ENCODE measurements around the gene GDF10. TPM values are rescaled to one million over a fixed set of nuclear protein-coding genes. Genes with fewer than 3 reads are reported as not detected.

GDF10 gene
- total and polyA plus RNA-seq, 9 of the 15 experiments (the other 6 are each of a cell fraction or from before 2014, with no cell fraction given), result 0.03 to 0.20 (median 0.11) TPM; not detected in 6

GRCh38 chr10:47316131-47316530, 16.1 kb downstream of the GDF10 start:
- TF ChIP-seq, protein P1, sequence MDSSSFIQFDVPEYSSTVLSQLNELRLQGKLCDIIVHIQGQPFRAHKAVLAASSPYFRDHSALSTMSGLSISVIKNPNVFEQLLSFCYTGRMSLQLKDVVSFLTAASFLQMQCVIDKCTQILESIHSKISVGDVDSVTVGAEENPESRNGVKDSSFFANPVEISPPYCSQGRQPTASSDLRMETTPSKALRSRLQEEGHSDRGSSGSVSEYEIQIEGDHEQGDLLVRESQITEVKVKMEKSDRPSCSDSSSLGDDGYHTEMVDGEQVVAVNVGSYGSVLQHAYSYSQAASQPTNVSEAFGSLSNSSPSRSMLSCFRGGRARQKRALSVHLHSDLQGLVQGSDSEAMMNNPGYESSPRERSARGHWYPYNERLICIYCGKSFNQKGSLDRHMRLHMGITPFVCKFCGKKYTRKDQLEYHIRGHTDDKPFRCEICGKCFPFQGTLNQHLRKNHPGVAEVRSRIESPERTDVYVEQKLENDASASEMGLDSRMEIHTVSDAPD (CRISPR knock-in tag; IDR thresholded peaks at IDR 0.05), result no peak
- TF ChIP-seq, protein P2, sequence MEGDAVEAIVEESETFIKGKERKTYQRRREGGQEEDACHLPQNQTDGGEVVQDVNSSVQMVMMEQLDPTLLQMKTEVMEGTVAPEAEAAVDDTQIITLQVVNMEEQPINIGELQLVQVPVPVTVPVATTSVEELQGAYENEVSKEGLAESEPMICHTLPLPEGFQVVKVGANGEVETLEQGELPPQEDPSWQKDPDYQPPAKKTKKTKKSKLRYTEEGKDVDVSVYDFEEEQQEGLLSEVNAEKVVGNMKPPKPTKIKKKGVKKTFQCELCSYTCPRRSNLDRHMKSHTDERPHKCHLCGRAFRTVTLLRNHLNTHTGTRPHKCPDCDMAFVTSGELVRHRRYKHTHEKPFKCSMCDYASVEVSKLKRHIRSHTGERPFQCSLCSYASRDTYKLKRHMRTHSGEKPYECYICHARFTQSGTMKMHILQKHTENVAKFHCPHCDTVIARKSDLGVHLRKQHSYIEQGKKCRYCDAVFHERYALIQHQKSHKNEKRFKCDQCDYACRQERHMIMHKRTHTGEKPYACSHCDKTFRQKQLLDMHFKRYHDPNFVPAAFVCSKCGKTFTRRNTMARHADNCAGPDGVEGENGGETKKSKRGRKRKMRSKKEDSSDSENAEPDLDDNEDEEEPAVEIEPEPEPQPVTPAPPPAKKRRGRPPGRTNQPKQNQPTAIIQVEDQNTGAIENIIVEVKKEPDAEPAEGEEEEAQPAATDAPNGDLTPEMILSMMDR (IDR thresholded peaks at IDR 0.05 in 2 of 3, conservative IDR thresholded peaks at IDR 0.05 in 1 of 3; ENCODE audit: insufficient read depth in 2 of 3, low read depth in 1 of 3, low read length in 3 of 3), result 0 out of 6 replicates have a peak, but pooled peaks of 1 of the 3 experiments have one; percentile 14
- in situ Hi-C loops (cut with MboI), result loop anchor here (10.0 kb wide), 1 partner anchor 281 kb away; no protein-coding TSS in a partner anchor
- BruUV-seq (replicated peaks), result no TSS peak
- ChIA-PET CTCF (ENCODE audit: low intra/inter-chr PET ratio) (no interaction called here), POLR2A (interaction anchor here (0.7 to 3.0 kb wide), 2 partner anchors 7 to 9 kb away, joined by 3 to 11 read pairs; no protein-coding TSS in a partner anchor)
- H3K4me2 ChIP-seq (ENCODE audit: insufficient read depth, low read length), result no peak overlapping the region
- no peak overlapping the region for H2AFZ ChIP-seq (ENCODE audit: low read depth, low read length)
- H4K20me1 ChIP-seq (replicated peaks; ENCODE audit: control insufficient read depth, insufficient read depth, low read length), result peaks cover 5% of the 10 kb centered on the region; the same call in 1 of the 2 replicates
- no peaks in the 10 kb centered on the region for H3K79me2 ChIP-seq (ENCODE audit: control insufficient read depth, insufficient read depth, low read length)
- ATAC-seq (no peak), DNase-seq (ENCODE audit: extremely low read depth in 1 of 4, low spot score in 3 of 4) (no peak), FAIRE-seq (no peak)
- H3K9me1 ChIP-seq (ENCODE audit: control insufficient read depth, insufficient read depth, low read length), result no peaks in the 10 kb centered on the region
- H3K9ac ChIP-seq (ENCODE audit: insufficient read depth in 1 of 2, low read depth in 2 of 2, low read length in 2 of 2), result no peak overlapping the region
- H3K4me1 ChIP-seq (replicated peaks in 1 of 2; ENCODE audit: control insufficient read depth in 2 of 2, insufficient read depth in 2 of 2, low read length in 2 of 2), result peaks cover 9 to 14% of the 10 kb centered on the region in 2 experiments; a peak in 3 of 5 replicates
- no peaks in the 10 kb centered on the region; a peak in 1 of 5 replicates for H3K27me3 ChIP-seq (ENCODE audit: control insufficient read depth in 2 of 2, insufficient read depth in 2 of 2, low read length in 2 of 2)
- WGBS (ENCODE audit: insufficient coverage, low coverage, missing lambda C conversion rate), result 30% methylated on average over 5 of the region's 5 CpGs
- H3K9me3 ChIP-seq (replicated peaks; ENCODE audit: control insufficient read depth, insufficient read depth, low read depth, low read length), result no peaks in the 10 kb centered on the region
- intact Hi-C loops (cut with micrococcal nuclease), result no loop called here
- H3K27ac ChIP-seq (ENCODE audit: extremely low read depth, low read depth, low read length), result no peak overlapping the region
- H3K4me3 ChIP-seq, result no peak overlapping the region
- H3K36me3 ChIP-seq (ENCODE audit: control insufficient read depth, insufficient read depth, low read length), result no peaks in the 10 kb centered on the region

All from K562 (cell line).